ENCODE data around the gene GTF2I.
"Not testable (repeated sequence)": the region's sequence is repeated elsewhere in the genome, so short reads cannot be mapped to it uniquely, and the experiment has no call there.

GTF2I gene

GRCh38 chr7:74707238-74707637, 49.7 kb downstream of the GTF2I start:
- no peak for DNase-seq
- intact Hi-C loops (cut with DNase I) = no loop called here

DNA sequence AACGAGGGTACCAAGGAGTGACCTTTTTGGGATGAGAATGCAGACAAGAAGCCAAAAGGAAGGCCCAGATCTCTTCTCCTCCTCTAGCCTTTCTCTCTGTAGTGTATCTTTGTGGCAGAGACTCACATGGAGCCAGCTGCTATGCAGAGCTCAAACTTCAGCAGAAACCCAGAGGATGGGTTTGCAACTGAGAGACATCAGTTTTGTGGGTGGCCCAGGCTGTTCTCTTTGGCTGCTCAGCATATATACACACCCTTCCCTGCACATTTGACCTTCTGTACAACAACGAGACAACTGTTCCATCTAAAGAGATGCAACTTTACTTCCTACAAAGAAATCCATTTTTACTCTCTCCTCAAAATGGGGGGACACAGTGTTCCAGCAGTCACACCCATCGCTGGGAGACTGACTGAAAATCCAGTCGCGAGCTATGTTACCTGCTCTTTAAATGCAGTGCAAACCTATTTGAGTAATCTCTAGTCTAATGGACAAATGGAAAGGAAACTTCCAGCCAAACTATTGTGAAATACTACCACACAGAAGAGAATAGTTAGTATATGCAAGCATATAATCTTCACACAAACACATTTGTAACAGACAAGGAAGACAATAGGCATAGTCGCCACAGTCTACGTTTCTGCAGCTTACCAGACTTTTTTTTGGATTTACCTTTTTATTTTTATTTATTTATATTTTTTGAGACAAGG, 51.2 kb downstream of the GTF2I start:
- intact Hi-C loops (cut with DNase I) = no loop called here
- no peak for DNase-seq

GRCh38 chr7:74709880-74710671, 52.6 kb downstream of the GTF2I start:
- intact Hi-C loops (cut with DNase I) = no loop called here
- DNase-seq = peak in 1 of 10 donors; percentile 16

DNA sequence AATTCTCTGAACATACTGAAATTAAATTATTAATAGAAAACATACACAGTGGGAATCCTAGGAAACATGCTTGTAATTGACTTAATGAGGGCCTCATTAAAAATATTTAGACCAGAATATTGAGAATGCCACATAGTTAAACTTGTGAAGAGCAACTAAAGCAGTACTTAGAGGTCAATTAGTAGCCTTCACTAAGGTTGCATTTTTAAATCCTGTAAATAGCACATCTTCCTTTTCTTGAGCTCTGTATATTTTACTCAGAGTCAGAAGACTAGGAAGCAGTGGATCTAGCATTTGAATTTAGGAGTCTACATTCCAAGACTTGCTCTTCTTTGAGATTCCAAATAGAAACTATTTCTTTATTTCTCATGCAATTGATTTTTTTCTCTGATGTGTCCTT, 56.0 kb downstream of the GTF2I start:
- no peak for DNase-seq
- intact Hi-C loops (cut with DNase I) = no loop called here

GRCh38 chr7:74717889-74718288, 60.4 kb downstream of the GTF2I start:
- intact Hi-C loops (cut with DNase I) = no loop called here
- DNase-seq = no peak

DNA sequence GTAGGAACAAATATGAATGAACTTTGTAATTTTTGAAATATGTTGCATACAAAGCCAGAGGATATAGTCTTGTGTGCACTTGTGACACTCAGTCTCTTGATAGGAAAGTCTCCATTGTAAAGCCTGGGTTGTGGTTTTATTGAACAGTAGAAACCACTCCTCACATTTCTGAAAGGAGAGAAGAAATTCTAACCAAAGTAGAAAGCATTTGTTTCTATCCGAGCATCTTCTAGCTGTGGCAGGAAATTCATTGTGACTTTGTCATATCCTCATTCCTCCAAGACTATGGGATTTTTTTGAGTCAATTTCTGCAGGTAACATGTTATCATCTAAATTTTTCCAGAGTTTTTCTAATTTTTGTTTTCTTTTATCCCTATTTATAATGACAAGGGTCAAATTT, 60.8 kb downstream of the GTF2I start:
- intact Hi-C loops (cut with DNase I) = no loop called here
- DNase-seq = no peak

DNA sequence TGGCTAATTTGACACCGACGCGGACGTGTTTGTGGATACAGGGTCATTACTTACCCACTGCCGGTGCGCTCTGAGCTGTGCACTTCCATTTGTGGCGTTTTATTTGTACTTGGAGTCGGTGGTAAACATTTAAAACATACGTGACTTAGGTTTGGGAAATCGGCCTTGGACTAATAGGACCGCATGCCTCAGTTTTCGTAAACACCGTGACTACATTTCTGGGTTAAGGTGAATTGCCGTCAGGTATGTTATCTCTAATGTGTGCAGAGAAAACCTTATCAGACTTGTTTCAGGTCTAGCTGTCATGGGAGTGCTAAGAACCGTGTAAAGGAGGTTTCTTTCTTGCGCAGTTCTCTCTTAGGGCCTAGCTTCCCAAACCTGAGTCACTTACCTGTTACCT, 64.6 kb downstream of the GTF2I start:
- DNase-seq = no peak
- intact Hi-C loops (cut with DNase I) = no loop called here

GRCh38 chr7:74725840-74726239, 68.3 kb downstream of the GTF2I start:
- DNase-seq = no peak
- intact Hi-C loops (cut with DNase I) = no loop called here

DNA sequence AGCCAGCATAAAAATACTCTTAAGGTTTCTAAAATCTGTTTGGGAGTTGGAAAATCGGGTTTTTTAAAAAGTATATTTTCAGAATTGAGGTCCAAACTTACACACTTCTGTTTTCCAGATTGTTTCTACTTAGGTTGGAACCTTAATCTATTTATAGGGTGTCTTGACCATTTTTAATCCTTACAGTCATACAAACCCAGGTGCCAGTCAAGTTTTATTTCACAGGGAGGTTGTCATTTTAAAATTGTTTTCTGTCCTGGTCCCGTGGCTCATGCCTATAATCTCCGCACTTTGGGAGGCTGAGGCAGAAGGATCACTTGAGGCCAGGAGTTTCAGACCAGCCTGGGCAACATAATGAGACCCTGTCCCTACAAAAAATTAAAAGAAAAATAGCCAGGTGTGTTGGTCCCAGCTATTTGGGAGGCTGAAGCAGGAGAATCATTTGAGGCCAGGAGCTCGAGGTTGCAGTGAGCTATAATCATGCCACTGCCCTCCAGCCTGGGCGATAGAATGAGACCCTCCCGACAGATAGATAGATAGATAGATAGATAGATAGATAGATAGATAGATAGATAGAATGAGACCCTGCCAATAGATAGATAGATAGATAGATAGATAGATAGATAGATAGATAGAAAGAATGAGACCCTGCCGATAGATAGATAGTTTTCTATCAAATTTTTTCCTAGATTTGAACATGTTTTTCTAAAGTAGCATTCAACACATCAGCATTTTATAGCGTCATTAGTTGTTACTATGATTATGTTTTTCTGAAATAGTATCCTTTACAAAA, 69.0 kb downstream of the GTF2I start:
- DNase-seq = no peak
- intact Hi-C loops (cut with DNase I) = no loop called here

DNA sequence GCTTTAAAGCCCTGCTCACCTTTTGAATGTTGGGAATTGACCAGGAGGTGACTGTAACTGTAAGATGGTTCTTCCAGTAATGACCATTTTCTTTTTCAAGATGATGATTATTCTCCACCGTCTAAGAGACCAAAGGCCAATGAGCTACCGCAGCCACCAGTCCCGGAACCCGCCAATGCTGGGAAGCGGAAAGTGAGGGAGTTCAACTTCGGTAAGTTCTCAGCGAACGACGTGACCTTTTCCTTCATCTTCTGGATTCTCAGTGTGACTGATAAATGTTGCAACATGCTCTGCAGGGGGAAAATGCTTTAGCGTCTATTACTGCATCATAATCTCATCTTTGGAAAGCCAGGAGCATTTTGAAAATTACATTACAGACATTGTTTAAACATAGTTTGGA, 71.2 kb downstream of the GTF2I start:
- intact Hi-C loops (cut with DNase I); DNase-seq: not testable (repeated sequence)

- intact Hi-C loops (cut with DNase I); DNase-seq: not testable (repeated sequence)
Measured at GRCh38 chr7:74730186-74730585, 72.7 kb downstream of the GTF2I start.

DNA sequence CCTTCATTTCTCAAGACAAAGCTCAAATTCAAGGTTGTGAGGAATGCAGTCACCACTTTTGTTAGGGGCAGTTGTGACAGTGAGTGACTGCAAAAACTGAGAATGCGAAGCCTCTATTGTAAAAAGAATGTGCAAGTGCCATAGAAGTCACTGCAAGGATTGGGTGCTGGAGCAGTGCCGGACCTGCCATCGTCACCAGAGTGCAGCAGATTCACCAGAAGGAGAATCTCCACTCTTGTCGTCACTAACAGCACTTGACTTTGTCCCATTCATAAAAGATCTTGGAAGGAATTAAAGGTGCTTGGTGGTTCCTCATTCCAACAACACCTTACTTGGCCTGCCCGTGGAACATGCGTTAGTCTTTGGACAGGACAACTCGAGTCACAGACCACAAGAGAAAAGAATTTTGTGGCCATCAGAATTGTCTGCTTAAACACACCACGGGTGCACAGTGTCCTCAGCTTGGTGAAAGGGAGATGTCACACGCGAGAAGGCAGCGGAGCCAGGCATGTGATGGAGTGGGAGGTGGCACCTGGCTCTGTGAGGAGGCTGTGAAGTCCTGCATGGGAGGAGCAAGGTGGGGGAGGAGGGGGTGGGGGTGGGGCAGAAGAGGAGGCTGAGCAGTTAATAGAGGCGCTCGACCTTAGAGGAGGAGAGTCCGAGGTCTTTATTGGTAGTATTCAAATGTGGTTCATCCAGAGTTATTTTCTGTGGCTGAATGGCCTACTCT, 82.6 kb downstream of the GTF2I start:
- DNase-seq; intact Hi-C loops (cut with DNase I): not testable (repeated sequence)

GRCh38 chr7:74743936-74744557, 86.5 kb downstream of the GTF2I start:
- intact Hi-C loops (cut with DNase I); DNase-seq: not testable (repeated sequence)

GRCh38 chr7:74753921-74754482, 96.5 kb downstream of the GTF2I start:
- DNase-seq; intact Hi-C loops (cut with DNase I): not testable (repeated sequence)

DNA sequence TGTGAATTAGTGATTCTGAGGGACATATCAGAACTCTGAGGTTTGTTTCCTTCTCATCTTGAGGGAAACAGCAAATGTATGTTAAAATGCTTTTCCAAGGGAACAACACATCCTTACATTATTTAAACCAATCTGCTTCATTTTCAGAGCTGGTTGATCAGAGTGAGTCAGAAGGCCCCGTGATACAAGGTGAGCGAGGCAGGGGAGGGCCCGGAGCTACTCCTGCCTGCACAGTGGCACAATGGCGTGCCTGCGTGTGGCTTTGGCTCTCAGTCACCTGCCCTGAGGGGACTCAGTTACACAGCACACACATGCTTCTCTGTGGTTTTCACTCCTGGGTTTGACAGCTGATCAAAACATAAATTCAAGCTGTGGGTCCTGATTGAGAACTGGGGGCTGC, 99.2 kb downstream of the GTF2I start:
- intact Hi-C loops (cut with DNase I) = not testable (repeated sequence)
- peak in 1 of 10 donors; percentile 13 for DNase-seq

DNA sequence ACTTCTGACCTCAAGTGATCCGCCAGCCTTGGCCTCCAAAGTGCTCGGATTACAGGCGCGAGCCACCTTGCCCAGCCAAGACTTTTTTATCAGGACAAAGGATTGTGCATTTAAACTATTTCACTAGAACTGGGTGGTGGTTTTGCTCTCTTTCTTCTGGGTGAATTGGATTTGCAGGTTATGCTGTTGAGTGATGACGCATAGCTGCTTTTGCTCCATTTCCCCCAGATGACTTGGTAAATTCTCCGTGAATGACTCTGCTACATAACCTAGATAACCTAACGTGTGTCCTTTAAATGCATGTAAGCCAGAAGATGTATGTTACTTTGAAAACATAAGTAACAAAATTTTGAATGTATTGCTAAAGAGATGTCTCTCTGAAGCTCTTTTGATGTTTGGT, 100.8 kb downstream of the GTF2I start:
- DNase-seq; intact Hi-C loops (cut with DNase I): not testable (repeated sequence)

DNA sequence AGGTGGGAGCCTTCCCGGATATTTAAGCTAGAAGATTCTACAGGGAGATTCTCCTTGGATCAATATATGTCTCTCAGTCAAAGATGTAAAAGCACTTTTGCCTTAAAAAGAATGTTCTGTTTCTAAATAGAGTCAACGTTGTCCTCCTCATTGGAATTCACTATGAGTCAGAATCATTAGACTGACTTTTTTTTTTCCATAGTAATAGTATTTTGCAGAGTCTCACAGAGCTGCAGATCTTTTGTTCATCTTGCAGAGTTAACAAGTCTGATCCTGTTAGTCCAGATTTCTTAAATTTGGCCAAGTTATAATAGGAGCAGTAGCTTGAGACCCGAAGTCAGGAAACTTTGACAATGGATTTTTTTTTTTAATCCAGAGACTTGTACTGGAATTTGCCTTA, 101.5 kb downstream of the GTF2I start:
- DNase-seq; intact Hi-C loops (cut with DNase I): not testable (repeated sequence)

DNA sequence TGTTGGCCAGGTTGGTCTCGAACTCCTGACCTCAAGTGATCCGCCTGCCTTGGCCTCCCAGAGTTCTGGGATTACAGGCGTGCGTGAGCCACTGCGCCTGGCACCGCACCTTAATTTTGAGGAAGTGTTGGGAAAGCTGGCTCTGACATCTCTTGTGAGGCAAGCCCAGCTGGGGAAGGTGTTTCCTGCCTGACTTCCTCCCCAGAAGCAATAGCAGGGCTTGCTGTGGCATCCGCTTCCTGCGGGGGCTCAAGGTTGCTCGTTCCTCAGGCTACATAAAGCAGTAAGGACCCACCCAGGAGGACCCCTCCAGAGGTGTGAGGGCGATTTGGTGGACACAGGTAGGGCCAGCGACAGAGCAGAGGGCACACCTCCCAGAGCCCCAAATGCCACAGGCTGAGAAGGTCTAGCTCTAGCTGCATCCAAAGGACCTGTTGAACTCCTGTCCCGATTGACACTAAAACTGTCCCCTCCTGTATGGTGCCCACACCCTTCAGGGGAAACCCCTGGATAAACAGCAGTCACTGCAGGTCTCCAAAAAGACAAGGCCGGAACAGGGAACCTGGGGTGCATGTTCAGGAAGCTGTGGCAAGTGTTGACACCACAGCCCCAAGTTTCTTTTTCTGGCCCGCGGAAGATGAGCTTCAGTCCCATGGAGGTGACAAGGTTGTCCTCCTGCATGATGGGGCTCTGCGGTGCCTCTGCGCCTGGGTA, 107.8 kb downstream of the GTF2I start:
- intact Hi-C loops (cut with DNase I) = not testable (repeated sequence)

DNA sequence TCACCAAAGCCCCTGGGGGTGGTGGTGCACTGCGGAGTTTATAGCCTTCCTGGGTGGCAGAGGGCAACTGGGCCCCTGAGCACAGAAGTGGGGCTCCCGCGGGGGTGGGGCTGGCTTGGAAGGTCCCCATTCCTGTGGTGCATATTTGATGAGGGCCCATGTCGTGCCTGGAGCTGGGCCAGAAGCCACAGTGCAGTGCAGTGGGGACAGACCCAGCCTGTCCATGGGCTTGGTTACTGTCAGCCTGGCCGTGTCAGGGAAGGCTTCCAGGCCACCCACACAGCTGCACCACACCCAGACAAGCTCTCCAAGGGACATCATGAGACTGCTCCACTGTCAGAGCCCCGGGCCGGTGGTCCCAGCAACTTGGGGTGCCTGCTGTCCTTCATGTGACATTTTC, 109.0 kb downstream of the GTF2I start:
- intact Hi-C loops (cut with DNase I); DNase-seq: not testable (repeated sequence)

More for the DNA sequence above, 107.8 kb downstream of the GTF2I start:
- DNase-seq = not testable (repeated sequence)
